HCT116 (cell line): ENCODE measurements around the gene AKT1. TPM values are rescaled to one million over a fixed set of nuclear protein-coding genes. Genes with fewer than 3 reads are reported as not detected.

Experiments
- ATAC-seq: fragments of 200-7000 bp; cut with Tn5 transposase; 2 replicates; pipeline ENCODE4 v1.9.1; 2020; ENCODE audit warnings: mild to moderate bottlenecking, moderate library complexity
- BruUV-seq: library from RNA; stranded (reverse); fragments of 400-500 nt; replicated peaks from 2 replicates; lab custom pipeline; 2021; lab: Mats Ljungman, UMichigan
- CTCF ChIA-PET: fragments of 300-600 bp; sonication (Branson Sonifier 250); formaldehyde crosslinking; loops from one replicate; lab custom pipeline; 2021; ENCODE audit warnings: antibody characterized with exemption; lab: Charles Lee
- POLR2A ChIA-PET: fragments of 300-600, 350-600 bp; sonication (Branson Sonifier 250); formaldehyde crosslinking; loops from one replicate; lab custom pipeline; 2021; ENCODE audit warnings: antibody characterized with exemption; lab: Charles Lee
- RAD21 ChIA-PET, 2 experiments: fragments of 300-600 bp; sonication (Branson Sonifier 250); formaldehyde crosslinking; loops; one replicate each; lab custom pipeline; 2023; ENCODE audit warnings: low total read pairs in 2 of 2; ENCODE audit not compliant: uncharacterized antibody in 2 of 2, unreplicated experiment in 2 of 2, low non-redundant PET in 1 of 2; lab: Charles Lee
- DNase-seq: peaks from one replicate; pipeline ENCODE4 v3.0.0-alpha.2; 2010; ENCODE audit warnings: low read depth, low spot score
- H2AFZ ChIP-seq: fragments of 200-600 bp; shearing (Covaris generic), sonication (generic); 2 replicates; pipeline ENCODE4 v1.6.1; 2017; ENCODE audit warnings: low read depth, mixed run types, mixed read lengths, antibody characterized with exemption, low read length; ENCODE audit not compliant: poor library complexity, severe bottlenecking
- H3K27ac ChIP-seq: 2 replicates; pipeline ENCODE4 v1.5.1; 2012; ENCODE audit warnings: low read depth, low read length
- H3K27me3 ChIP-seq: fragments of 200-600 bp; sonication (generic); 2 replicates; pipeline ENCODE4 v1.6.1; 2016; ENCODE audit warnings: mixed run types, low read length, mixed read lengths; ENCODE audit not compliant: insufficient read depth
- H3K36me3 ChIP-seq, 2 experiments: fragments of 200-500 bp in 1 of 2; fragments of 200-600 bp in 1 of 2; sonication (Bioruptor generic) in 1 of 2; sonication (generic) in 1 of 2; 2 replicates each; pipeline versions ENCODE4 v1.5.1 to v1.6.1; 2014 to 2016; ENCODE audit warnings: low read length in 2 of 2, inconsistent platforms in 1 of 2, mixed read lengths in 1 of 2, mixed run types in 1 of 2; ENCODE audit not compliant: insufficient read depth in 2 of 2, control insufficient read depth in 1 of 2
- H3K4me1 ChIP-seq, 2 experiments: fragments of 200-600 bp in 1 of 2; sonication (generic) in 1 of 2; 2 replicates each; pipeline versions ENCODE4 v1.5.1 to v1.6.1; 2012 to 2017; ENCODE audit warnings: low read length in 2 of 2, inconsistent platforms in 1 of 2, mild to moderate bottlenecking in 1 of 2, mixed read lengths in 1 of 2, mixed run types in 1 of 2, moderate library complexity in 1 of 2; ENCODE audit not compliant: insufficient read depth in 2 of 2, control insufficient read depth in 1 of 2
- H3K4me2 ChIP-seq: fragments of 200-600 bp; sonication (generic); 2 replicates; pipeline ENCODE4 v1.6.1; 2017; ENCODE audit warnings: mixed run types, low read length, mixed read lengths
- H3K4me3 ChIP-seq, 2 experiments: fragments of 200-600 bp in 1 of 2; sonication (generic) in 1 of 2; replicated peaks in 1 of 2; 2 replicates each; pipeline ENCODE4 v1.5.1; 2011 to 2016; ENCODE audit warnings: low read length in 2 of 2, control low read depth in 1 of 2, low read depth in 1 of 2, mild to moderate bottlenecking in 1 of 2, mixed read lengths in 1 of 2, mixed run types in 1 of 2
- H3K79me2 ChIP-seq: fragments of 200-600 bp; sonication (generic); 2 replicates; pipeline ENCODE4 v1.6.1; 2017; ENCODE audit warnings: mild to moderate bottlenecking, mixed run types, low read length, moderate library complexity, mixed read lengths; ENCODE audit not compliant: insufficient read depth
- H3K9ac ChIP-seq: fragments of 200-600 bp; sonication (generic); 2 replicates; pipeline ENCODE4 v1.6.1; 2016; ENCODE audit warnings: low read length, mixed read lengths
- H3K9me2 ChIP-seq: fragments of 200-600 bp; sonication (generic), shearing (Covaris generic); 2 replicates; pipeline ENCODE4 v1.6.1; 2017; ENCODE audit warnings: mixed run types, mild to moderate bottlenecking, moderate library complexity; ENCODE audit not compliant: insufficient read depth
- H3K9me3 ChIP-seq, 2 experiments: fragments of 200-500 bp in 1 of 2; fragments of 200-600 bp in 1 of 2; sonication (Bioruptor generic) in 1 of 2; sonication (generic) in 1 of 2; 2 replicates each; pipeline ENCODE4 v1.6.1; 2014 to 2017; ENCODE audit warnings: low read length in 2 of 2, mixed read lengths in 2 of 2, inconsistent platforms in 1 of 2, low read depth in 1 of 2, mild to moderate bottlenecking in 1 of 2, mixed run types in 1 of 2, moderate library complexity in 1 of 2; ENCODE audit not compliant: control insufficient read depth in 1 of 2, insufficient read depth in 1 of 2
- H4K20me1 ChIP-seq: fragments of 200-600 bp; sonication (generic), shearing (Covaris generic); 2 replicates; pipeline ENCODE4 v1.6.1; 2017; ENCODE audit warnings: mixed run types, mild to moderate bottlenecking, moderate library complexity; ENCODE audit not compliant: insufficient read depth
- ATF3 ChIP-seq: IDR thresholded peaks from 2 replicates; pipeline ENCODE4 v1.6.1; 2012
- CBX3 ChIP-seq: IDR thresholded peaks from 2 replicates; pipeline ENCODE4 v1.6.1; 2012; ENCODE audit warnings: low read depth
- CEBPB ChIP-seq: IDR thresholded peaks from 2 replicates; pipeline ENCODE4 v1.6.1; 2012; ENCODE audit warnings: low read depth
- EGR1 ChIP-seq: IDR thresholded peaks from 2 replicates; pipeline ENCODE4 v1.6.1; 2012; ENCODE audit warnings: low read depth
- ELF1 ChIP-seq: IDR thresholded peaks from 2 replicates; pipeline ENCODE4 v1.6.1; 2012; ENCODE audit warnings: low read depth, borderline replicate concordance
- EZH2phosphoT487 ChIP-seq: fragments of 200-600 bp; IDR thresholded peaks from 2 replicates; pipeline ENCODE4 v1.6.1; 2018; ENCODE audit warnings: antibody characterized with exemption, borderline replicate concordance
- JUND ChIP-seq: IDR thresholded peaks from 2 replicates; pipeline ENCODE4 v1.6.1; 2012
- POLR2A ChIP-seq: IDR thresholded peaks from 2 replicates; pipeline ENCODE4 v1.7.0; 2011; ENCODE audit warnings: borderline replicate concordance; ENCODE audit not compliant: insufficient read depth, insufficient read length; ENCODE audit errors: extremely low read depth
- RAD21 ChIP-seq: IDR thresholded peaks from 2 replicates; pipeline ENCODE4 v1.6.1; 2012; ENCODE audit warnings: low read depth, mild to moderate bottlenecking
- REST ChIP-seq: IDR thresholded peaks from 2 replicates; pipeline ENCODE4 v1.6.1; 2012; ENCODE audit warnings: low read depth
- SRF ChIP-seq: IDR thresholded peaks from 2 replicates; pipeline ENCODE4 v1.6.1; 2012; ENCODE audit warnings: low read depth
- ZBTB33 ChIP-seq: IDR thresholded peaks from 2 replicates; pipeline ENCODE4 v1.6.1; 2011; ENCODE audit warnings: mild to moderate bottlenecking, low read length, moderate library complexity; ENCODE audit not compliant: insufficient replicate concordance; ENCODE audit errors: extremely low read depth
- ZFX ChIP-seq: fragments of 450-650 bp; IDR thresholded peaks from 2 replicates; pipeline ENCODE4 v1.6.1; 2017
- ZNF274 ChIP-seq: fragments of 200-500 bp; sonication (Bioruptor generic); IDR thresholded peaks from 2 replicates; pipeline ENCODE4 v1.6.1; 2014; ENCODE audit warnings: mild to moderate bottlenecking, low read depth, low read length, inconsistent platforms
- intact Hi-C: fragments of 100-400 bp; cut with micrococcal nuclease; formaldehyde crosslinking; loops from 2 replicates; pipeline ENCODE4 v1.10.0; 2022
- total RNA-seq: library from RNA; stranded (reverse); gene quantifications from one replicate; pipeline ENCODE4 v1.2.1, GENCODE V29; 2021; ENCODE audit not compliant: unreplicated experiment

The AKT1 gene
- total RNA-seq, 1 experiment from 2014 or later = 152 TPM

GRCh38 chr14:104782808-104783139, 12.8 kb downstream of the AKT1 start:
- H3K9ac ChIP-seq = no peak overlapping the region
- ATAC-seq (no peak), DNase-seq (no peak)
- intact Hi-C loops = no loop called here
- ChIA-PET RAD21 (no interaction called here), CTCF (no interaction called here), POLR2A (no interaction called here)
- no peaks in the 10 kb centered on the region for H4K20me1 ChIP-seq
- peaks cover 23% of the 10 kb centered on the region; the same call in 1 of the 2 replicates for H3K79me2 ChIP-seq
- no peak overlapping the region for H3K27ac ChIP-seq
- H2AFZ ChIP-seq = no peak overlapping the region
- BruUV-seq = no TSS peak
- H3K4me3 ChIP-seq = no peak overlapping the region
- H3K36me3 ChIP-seq = peaks cover 0 to 3% of the 10 kb centered on the region in 2 experiments; a peak in 2 of 4 replicates
- TF ChIP-seq CEBPB = no peak
- no peak for TF ChIP-seq ZNF274
- TF ChIP-seq EGR1 = no peak
- no peak for TF ChIP-seq SRF
- no peak for TF ChIP-seq RAD21
- no peak for TF ChIP-seq ATF3
- TF ChIP-seq ZFX = no peak
- TF ChIP-seq JUND = no peak
- TF ChIP-seq CBX3 = no peak
- no peak for TF ChIP-seq POLR2A
- no peaks in the 10 kb centered on the region for H3K9me3 ChIP-seq
- H3K27me3 ChIP-seq = no peaks in the 10 kb centered on the region
- H3K4me2 ChIP-seq = no peak overlapping the region
- H3K9me2 ChIP-seq = no peaks in the 10 kb centered on the region
- no peaks in the 10 kb centered on the region for H3K4me1 ChIP-seq

GRCh38 chr14:104782086-104782807, 13.3 kb downstream of the AKT1 start:
- Histone ChIP-seq H3K36me3 (peaks cover 0 to 3% of the 10 kb centered on the region in 2 experiments; a peak in 2 of 4 replicates), H2AFZ (no peak overlapping the region), H3K4me1 (no peaks in the 10 kb centered on the region), H3K9ac (no peak overlapping the region), H3K4me2 (no peak overlapping the region), H4K20me1 (no peaks in the 10 kb centered on the region), H3K4me3 (no peak overlapping the region), H3K9me2 (no peaks in the 10 kb centered on the region), H3K79me2 (peaks cover 18% of the 10 kb centered on the region; the same call in 1 of the 2 replicates), H3K27me3 (no peaks in the 10 kb centered on the region), H3K27ac (no peak overlapping the region), H3K9me3 (no peaks in the 10 kb centered on the region)
- ATAC-seq (no peak), DNase-seq (no peak)
- ChIA-PET RAD21 (interaction anchor here in 1 of 2 experiments (0.6 kb wide), 1 partner anchor 10 kb away, joined by 6 read pairs; no protein-coding TSS in a partner anchor), POLR2A (no interaction called here), CTCF (no interaction called here)
- intact Hi-C loops = no loop called here
- no TSS peak for BruUV-seq
- TF ChIP-seq ATF3 (no peak), CBX3 (no peak), ELF1 (no peak), JUND (no peak), POLR2A (no peak), ZBTB33 (no peak), SRF (no peak), REST (no peak), EZH2phosphoT487 (no peak)
